Chondrocyte (in vitro differentiated cells): Measurements from ENCODE around the gene PCNP. TPM values are rescaled to one million over a fixed set of nuclear protein-coding genes. Genes with fewer than 3 reads are reported as not detected.

Source experiments
- DNase-seq: peaks from one replicate; pipeline ENCODE4 v3.0.0; 2021; ENCODE audit warnings: mixed read lengths, low spot score
- H3K27ac Mint-ChIP-seq: one replicate; pipeline ENCODE4 v1.8.0; 2021; ENCODE audit warnings: mild to moderate bottlenecking, moderate library complexity, mixed read lengths; ENCODE audit not compliant: unreplicated experiment
- H3K27me3 Mint-ChIP-seq: 2 replicates; pipeline ENCODE4 v1.8.0; 2021; ENCODE audit warnings: low read depth, mixed read lengths
- H3K36me3 Mint-ChIP-seq: 2 replicates; pipeline ENCODE4 v1.8.0; 2021; ENCODE audit warnings: low read depth, mixed read lengths
- H3K4me1 Mint-ChIP-seq: 2 replicates; pipeline ENCODE4 v1.8.0; 2021; ENCODE audit warnings: low read depth, mild to moderate bottlenecking, mixed read lengths
- H3K4me3 Mint-ChIP-seq: one replicate; pipeline ENCODE4 v1.8.0; 2021; ENCODE audit warnings: mild to moderate bottlenecking, moderate library complexity, mixed read lengths; ENCODE audit not compliant: unreplicated experiment
- H3K9me3 Mint-ChIP-seq: 2 replicates; pipeline ENCODE4 v1.8.0; 2021; ENCODE audit warnings: low read depth, mixed read lengths
- CTCF ChIP-seq: fragments of 200-600 bp; sonication (generic); IDR thresholded peaks from 2 replicates; pipeline ENCODE4 v1.5.0; 2021; ENCODE audit warnings: antibody characterized with exemption, mild to moderate bottlenecking, moderate library complexity
- total RNA-seq: library from RNA; stranded (reverse); gene quantifications from 3 replicates; pipeline ENCODE4 v1.2.1, GENCODE V29; 2021

PCNP gene
- total RNA-seq, 1 donor from 2014 or later, result 145 TPM

GRCh38 chr3:101635345-101635744 lies 61.4 kb downstream of the PCNP start:
- Mint-ChIP-seq H3K9me3 (no peaks in the 10 kb centered on the region), H3K36me3 (no peaks in the 10 kb centered on the region), H3K27ac (no peak overlapping the region)

GRCh38 chr3:101635954-101636798 lies 62.2 kb downstream of the PCNP start:
- H3K27ac Mint-ChIP-seq, result no peak overlapping the region
- H3K4me1 Mint-ChIP-seq, result peaks cover 3% of the 10 kb centered on the region
- no peaks in the 10 kb centered on the region for H3K9me3 Mint-ChIP-seq
- TF ChIP-seq CTCF, result peak; percentile 80
- DNase-seq, result no peak
- peaks cover 7% of the 10 kb centered on the region for H3K27me3 Mint-ChIP-seq
- H3K36me3 Mint-ChIP-seq, result no peaks in the 10 kb centered on the region
- no peak overlapping the region for H3K4me3 Mint-ChIP-seq

More at GRCh38 chr3:101635345-101635744, 61.4 kb downstream of the PCNP start:
- H3K4me3 Mint-ChIP-seq, result no peak overlapping the region
- H3K27me3 Mint-ChIP-seq, result peaks cover 7% of the 10 kb centered on the region
- no peak for TF ChIP-seq CTCF
- DNase-seq, result no peak
- H3K4me1 Mint-ChIP-seq, result peaks cover 3% of the 10 kb centered on the region

- Mint-ChIP-seq H3K4me1 (peaks cover 3% of the 10 kb centered on the region), H3K4me3 (no peak overlapping the region), H3K36me3 (no peaks in the 10 kb centered on the region), H3K27ac (no peak overlapping the region), H3K27me3 (peaks cover 7% of the 10 kb centered on the region), H3K9me3 (no peaks in the 10 kb centered on the region)
- DNase-seq, result no peak
- TF ChIP-seq CTCF, result no peak
These were observed 63.5 kb downstream of the PCNP start for GRCh38 chr3:101637451-101637850.

DNA sequence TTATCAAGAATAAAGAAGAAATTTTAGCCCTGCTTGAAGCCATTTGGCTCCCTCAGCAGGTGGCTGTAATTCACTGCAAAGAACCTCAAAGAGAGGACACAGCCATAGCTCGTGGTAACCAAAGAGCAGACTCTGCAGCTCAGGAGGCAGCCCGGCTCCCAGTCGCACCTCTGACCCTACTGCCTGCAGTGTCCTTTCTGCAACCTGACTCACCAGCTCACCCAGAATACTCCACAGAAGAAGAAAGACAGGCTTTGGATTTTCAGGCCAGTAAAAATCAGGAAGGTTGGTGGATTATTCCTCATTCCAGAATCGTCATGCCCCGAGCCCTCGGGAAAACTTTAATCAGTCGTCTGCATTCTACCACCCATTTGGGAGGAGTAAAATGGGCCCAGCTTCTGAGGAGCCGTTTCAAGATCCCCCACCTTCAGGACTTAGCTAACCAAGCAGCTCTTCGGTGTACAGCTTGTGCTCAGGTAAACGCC lies 64.3 kb downstream of the PCNP start:
- no peak overlapping the region for H3K4me3 Mint-ChIP-seq
- peaks cover 3% of the 10 kb centered on the region for H3K4me1 Mint-ChIP-seq
- peak; percentile 32 for TF ChIP-seq CTCF
- H3K27me3 Mint-ChIP-seq, result peaks cover 7% of the 10 kb centered on the region
- no peak for DNase-seq
- no peak overlapping the region for H3K27ac Mint-ChIP-seq
- no peaks in the 10 kb centered on the region for H3K9me3 Mint-ChIP-seq
- no peaks in the 10 kb centered on the region for H3K36me3 Mint-ChIP-seq

- Mint-ChIP-seq H3K27me3 (peaks cover 7% of the 10 kb centered on the region), H3K27ac (no peak overlapping the region), H3K4me3 (no peak overlapping the region), H3K36me3 (no peaks in the 10 kb centered on the region), H3K4me1 (peaks cover 8% of the 10 kb centered on the region), H3K9me3 (no peaks in the 10 kb centered on the region)
- no peak for TF ChIP-seq CTCF
- DNase-seq, result no peak
These were observed 65.4 kb downstream of the PCNP start for GRCh38 chr3:101639280-101639963.
